WTC11 (cell line): Measurements from ENCODE around the gene RPN2. TPM values are rescaled to one million over a fixed set of nuclear protein-coding genes. Genes with fewer than 3 reads are reported as not detected.

Experiments
- ATAC-seq: fragments of 200-7000 bp; cut with Tn5 transposase; 2 replicates; pipeline ENCODE4 v1.10.0; 2021; ENCODE audit warnings: mild to moderate bottlenecking, moderate library complexity
- CTCF ChIA-PET: fragments of 300-600 bp; sonication (Branson Sonifier 250); formaldehyde crosslinking; loops from one replicate; lab custom pipeline; 2021; ENCODE audit warnings: antibody characterized with exemption; lab: Charles Lee
- POLR2A ChIA-PET: fragments of 350-600 bp; sonication (Branson Sonifier 250); formaldehyde crosslinking; loops from one replicate; lab custom pipeline; 2021; ENCODE audit warnings: antibody characterized with exemption; lab: Charles Lee
- DNase-seq: peaks from one replicate; pipeline ENCODE4 v3.0.0; 2021; ENCODE audit warnings: low spot score
- H3K27ac Mint-ChIP-seq: 2 replicates; pipeline ENCODE4 v1.8.0; 2021; ENCODE audit warnings: mixed read lengths
- H3K27me3 Mint-ChIP-seq: 2 replicates; pipeline ENCODE4 v1.8.0; 2021; ENCODE audit warnings: low read depth, mild to moderate bottlenecking, moderate library complexity, mixed read lengths
- H3K36me3 Mint-ChIP-seq: 2 replicates; pipeline ENCODE4 v1.8.0; 2021; ENCODE audit warnings: mixed read lengths
- H3K4me1 Mint-ChIP-seq: 2 replicates; pipeline ENCODE4 v1.8.0; 2022; ENCODE audit warnings: mixed read lengths
- H3K4me3 Mint-ChIP-seq: 2 replicates; pipeline ENCODE4 v1.8.0; 2021; ENCODE audit warnings: mild to moderate bottlenecking, moderate library complexity, mixed read lengths
- H3K9me3 Mint-ChIP-seq: 2 replicates; pipeline ENCODE4 v1.8.0; 2021; ENCODE audit warnings: mixed read lengths
- ARID4B ChIP-seq: sonication (generic); formaldehyde crosslinking; IDR thresholded peaks from 2 replicates; pipeline ENCODE4 v1.8.0; 2023; ENCODE audit warnings: missing genetic modification reagents, mild to moderate bottlenecking, borderline replicate concordance
- ATF6 ChIP-seq: sonication (generic); formaldehyde crosslinking; IDR thresholded peaks from 2 replicates; pipeline ENCODE4 v1.8.1; 2023; ENCODE audit warnings: mild to moderate bottlenecking, missing genetic modification reagents
- CREM ChIP-seq: sonication (generic); formaldehyde crosslinking; IDR thresholded peaks from 2 replicates; pipeline ENCODE4 v1.8.1; 2022; ENCODE audit warnings: mild to moderate bottlenecking, missing genetic modification reagents, moderate library complexity
- ERG ChIP-seq: fragments of 250-450 bp; sonication (Bioruptor Pico); IDR thresholded peaks from 2 replicates; pipeline ENCODE4 v1.8.0; 2021; ENCODE audit warnings: mild to moderate bottlenecking
- GABPB1 ChIP-seq: sonication (generic); formaldehyde crosslinking; IDR thresholded peaks from 2 replicates; pipeline ENCODE4 v1.8.1; 2023; ENCODE audit warnings: mild to moderate bottlenecking, missing genetic modification reagents
- GTF2I ChIP-seq: fragments of 250-450 bp; sonication (Bioruptor Pico); conservative IDR thresholded peaks from 2 replicates; pipeline ENCODE4 v1.4.0; 2021; ENCODE audit warnings: mild to moderate bottlenecking
- HMGA2 ChIP-seq: fragments of 250-450 bp; sonication (Bioruptor Pico); IDR thresholded peaks from 2 replicates; pipeline ENCODE4 v1.4.0; 2021; ENCODE audit warnings: mild to moderate bottlenecking, moderate library complexity
- HMGXB4 ChIP-seq: sonication (generic); formaldehyde crosslinking; IDR thresholded peaks from 2 replicates; pipeline ENCODE4 v1.8.1; 2023; ENCODE audit warnings: mild to moderate bottlenecking, moderate library complexity, missing genetic modification reagents
- MLX ChIP-seq: sonication (generic); formaldehyde crosslinking; IDR thresholded peaks from 2 replicates; pipeline ENCODE4 v1.8.1; 2023; ENCODE audit warnings: mild to moderate bottlenecking, missing genetic modification reagents, moderate library complexity
- NFE2L1 ChIP-seq: sonication (generic); formaldehyde crosslinking; IDR thresholded peaks from 2 replicates; pipeline ENCODE4 v1.8.1; 2023; ENCODE audit warnings: missing genetic modification reagents
- NFYB ChIP-seq: sonication (generic); formaldehyde crosslinking; conservative IDR thresholded peaks from 2 replicates; pipeline ENCODE4 v1.8.0; 2022; ENCODE audit warnings: low read depth, missing genetic modification reagents
- OVOL2 ChIP-seq: fragments of 250-450 bp; sonication (Bioruptor Pico); IDR thresholded peaks from 2 replicates; pipeline ENCODE4 v1.9.0; 2021; ENCODE audit warnings: mild to moderate bottlenecking, borderline replicate concordance
- PRRX2 ChIP-seq: fragments of 250-450 bp; sonication (Bioruptor Pico); IDR thresholded peaks from 2 replicates; pipeline ENCODE4 v1.8.0; 2021; ENCODE audit warnings: mild to moderate bottlenecking
- ZNF121 ChIP-seq: sonication (generic); formaldehyde crosslinking; IDR thresholded peaks from 2 replicates; pipeline ENCODE4 v1.8.0; 2023; ENCODE audit warnings: missing genetic modification reagents
- ZNF219 ChIP-seq: sonication (generic); formaldehyde crosslinking; IDR thresholded peaks from 2 replicates; pipeline ENCODE4 v1.8.0; 2023; ENCODE audit warnings: missing genetic modification reagents, mild to moderate bottlenecking, borderline replicate concordance
- ZNF281 ChIP-seq: sonication (generic); formaldehyde crosslinking; IDR thresholded peaks from 2 replicates; pipeline ENCODE4 v1.8.0; 2023; ENCODE audit warnings: mild to moderate bottlenecking, missing genetic modification reagents
- ZNF423 ChIP-seq: fragments of 250-450 bp; sonication (Bioruptor Pico); IDR thresholded peaks from 2 replicates; pipeline ENCODE4 v2.1.2; 2022; ENCODE audit warnings: mild to moderate bottlenecking, moderate library complexity
- ZNF671 ChIP-seq: fragments of 250-450 bp; sonication (Bioruptor Pico); IDR thresholded peaks from 2 replicates; pipeline ENCODE4 v1.8.0; 2021; ENCODE audit warnings: mild to moderate bottlenecking
- ZSCAN18 ChIP-seq: fragments of 250-450 bp; sonication (Bioruptor Pico); IDR thresholded peaks from 2 replicates; pipeline ENCODE4 v2.1.2; 2022; ENCODE audit warnings: mild to moderate bottlenecking, moderate library complexity
- total RNA-seq: library from RNA; stranded (reverse); gene quantifications from 3 replicates; pipeline ENCODE4 v1.2.3, GENCODE V29; 2021

Gene RPN2
- total RNA-seq, 1 experiment from 2014 or later: 205 TPM

- peaks cover 35% of the 10 kb centered on the region for H3K4me1 Mint-ChIP-seq
- TF ChIP-seq ZNF121 (CRISPR knock-in tag) (no peak), PRRX2 (no peak), NFE2L1 (CRISPR knock-in tag) (no peak), GABPB1 (CRISPR knock-in tag) (no peak), NFYB (CRISPR knock-in tag) (no peak), HMGA2 (no peak), ZNF671 (CRISPR knock-in tag) (no peak), HMGXB4 (no peak), MLX (CRISPR knock-in tag) (no peak), ZSCAN18 (CRISPR knock-in tag) (no peak), ZNF219 (no peak), OVOL2 (no peak), ARID4B (CRISPR knock-in tag) (no peak), ZNF423 (CRISPR knock-in tag) (no peak), CREM (no peak), ATF6 (CRISPR knock-in tag) (no peak), GTF2I (CRISPR knock-in tag) (no peak), ERG (no peak), ZNF281 (CRISPR knock-in tag) (no peak)
- H3K36me3 Mint-ChIP-seq: no peaks in the 10 kb centered on the region
- H3K27ac Mint-ChIP-seq: no peak overlapping the region
- H3K4me3 Mint-ChIP-seq: no peak overlapping the region
- CTCF ChIA-PET: interaction anchor here (1.7 to 5.9 kb wide), 3 partner anchors 8 to 125 kb away, joined by 6 to 35 read pairs (median 21); no protein-coding TSS in a partner anchor
- H3K9me3 Mint-ChIP-seq: no peaks in the 10 kb centered on the region
- ATAC-seq (no peak), DNase-seq (no peak)
- H3K27me3 Mint-ChIP-seq: no peaks in the 10 kb centered on the region; the same call in 1 of the 2 replicates
- POLR2A ChIA-PET: interaction anchor here (1.5 kb wide), 1 partner anchor 125 kb away, joined by 3 read pairs; no protein-coding TSS in a partner anchor
These were observed 92.3 kb downstream of the RPN2 start for GRCh38 chr20:37271421-37271768.
